Measurements from ENCODE around the gene CXXC4.

CXXC4 gene

GRCh38 chr4:104465201-104465600 is 29.5 kb downstream of the CXXC4 start:
- ChIA-PET CTCF (interaction anchor here (1.3 kb wide), 1 partner anchor 9 kb away, joined by 4 read pairs; no protein-coding TSS in a partner anchor), POLR2A (no interaction called here)
- no peak for TF ChIP-seq CTCF (IDR thresholded peaks at IDR 0.05; ENCODE audit: control extremely low read depth, extremely low read depth, low read depth, missing control alignments)
- no peak for DNase-seq (ENCODE audit: extremely low spot score)

DNA sequence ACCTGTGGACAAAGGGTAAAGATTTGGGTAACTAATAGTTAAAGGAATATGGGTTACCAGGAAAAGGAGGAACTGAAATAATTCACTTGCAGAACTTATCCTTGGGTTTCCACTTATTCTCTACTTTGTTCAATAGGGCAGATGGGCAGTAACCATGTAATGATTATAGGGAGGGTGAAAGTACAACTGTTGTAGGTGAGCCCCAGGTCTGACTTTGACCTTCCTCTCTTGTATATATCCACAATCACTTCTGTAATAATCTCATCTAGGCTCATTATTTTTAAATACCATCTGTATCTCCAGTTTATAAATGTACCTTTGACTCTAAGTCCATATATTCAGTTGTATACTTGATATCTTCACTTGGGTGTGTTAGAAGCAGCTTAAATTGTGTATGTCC is 32.1 kb downstream of the CXXC4 start:
- ChIA-PET CTCF (no interaction called here), POLR2A (no interaction called here)
- no peak for DNase-seq (ENCODE audit: extremely low spot score)
- TF ChIP-seq CTCF (IDR thresholded peaks at IDR 0.05; ENCODE audit: control extremely low read depth, extremely low read depth, low read depth, missing control alignments) = no peak

GRCh38 chr4:104457308-104457981 is 37.2 kb downstream of the CXXC4 start:
- TF ChIP-seq CTCF (IDR thresholded peaks at IDR 0.05; ENCODE audit: control extremely low read depth, extremely low read depth, low read depth, missing control alignments) = no peak
- CTCF ChIA-PET = no interaction called here
- POLR2A ChIA-PET = no interaction called here
- DNase-seq (ENCODE audit: extremely low spot score) = no peak

GRCh38 chr4:104451573-104451972 is 43.1 kb downstream of the CXXC4 start:
- no peak for DNase-seq (ENCODE audit: extremely low spot score)
- POLR2A ChIA-PET = no interaction called here
- CTCF ChIA-PET = interaction anchor here (0.9 to 1.6 kb wide), 5 partner anchors 9 to 387 kb away, joined by 3 to 4 read pairs (median 3); no protein-coding TSS in a partner anchor
- TF ChIP-seq CTCF (IDR thresholded peaks at IDR 0.05; ENCODE audit: control extremely low read depth, extremely low read depth, low read depth, missing control alignments) = peak; percentile 12

- POLR2A ChIA-PET = no interaction called here
- no peak for DNase-seq (ENCODE audit: extremely low spot score)
- CTCF ChIA-PET = no interaction called here
- no peak for TF ChIP-seq CTCF (IDR thresholded peaks at IDR 0.05; ENCODE audit: control extremely low read depth, extremely low read depth, low read depth, missing control alignments)
Observed at GRCh38 chr4:104449537-104449936, 45.2 kb downstream of the CXXC4 start.

GRCh38 chr4:104447294-104447693 is 47.4 kb downstream of the CXXC4 start:
- CTCF ChIA-PET = no interaction called here
- no peak for TF ChIP-seq CTCF (IDR thresholded peaks at IDR 0.05; ENCODE audit: control extremely low read depth, extremely low read depth, low read depth, missing control alignments)
- no peak for DNase-seq (ENCODE audit: extremely low spot score)
- POLR2A ChIA-PET = no interaction called here
